HepG2 (cell line): ENCODE data around the gene PGPEP1. TPM values are rescaled to one million over a fixed set of nuclear protein-coding genes. Genes with fewer than 3 reads are reported as not detected.

Source experiments
- HIVEP1 ChIP-seq: sonication (generic); formaldehyde crosslinking; IDR thresholded peaks from 2 replicates; pipeline ENCODE4 v1.4.0; 2020; ENCODE audit warnings: mild to moderate bottlenecking, missing genetic modification reagents
- JDP2 ChIP-seq: sonication (generic); formaldehyde crosslinking; IDR thresholded peaks from 2 replicates; pipeline ENCODE4 v1.8.1; 2022; ENCODE audit warnings: missing genetic modification reagents, borderline replicate concordance
- PHF20 ChIP-seq: sonication (generic); formaldehyde crosslinking; IDR thresholded peaks from 2 replicates; pipeline ENCODE4 v1.5.0; 2020; ENCODE audit warnings: mild to moderate bottlenecking, missing genetic modification reagents
- SMAD9 ChIP-seq: sonication (generic); formaldehyde crosslinking; IDR thresholded peaks from 2 replicates; pipeline ENCODE4 v1.5.1; 2020; ENCODE audit warnings: mild to moderate bottlenecking, missing genetic modification reagents
- SSRP1 ChIP-seq: IDR thresholded peaks from 2 replicates; pipeline ENCODE4 v1.6.1; 2016; ENCODE audit warnings: control low read depth
- TFDP2 ChIP-seq: sonication (generic); formaldehyde crosslinking; IDR thresholded peaks from 2 replicates; pipeline ENCODE4 v1.4.0; 2020; ENCODE audit warnings: missing genetic modification reagents
- YEATS2 ChIP-seq: sonication (generic); formaldehyde crosslinking; IDR thresholded peaks from 2 replicates; pipeline ENCODE4 v1.4.0; 2020; ENCODE audit warnings: missing genetic modification reagents, borderline replicate concordance
- ZHX2 ChIP-seq, 2 experiments: sonication (generic) in 1 of 2; formaldehyde crosslinking in 1 of 2; IDR thresholded peaks; 2 replicates each; pipeline versions ENCODE4 v1.6.1 to v1.9.0; 2014 to 2022; ENCODE audit warnings: antibody characterized with exemption in 1 of 2, borderline replicate concordance in 1 of 2, inconsistent platforms in 1 of 2, low read depth in 1 of 2, missing genetic modification reagents in 1 of 2
- ZMYM4 ChIP-seq: sonication (generic); formaldehyde crosslinking; IDR thresholded peaks from 2 replicates; pipeline ENCODE4 v1.8.1; 2023; ENCODE audit warnings: mild to moderate bottlenecking, missing genetic modification reagents
- ZNF142 ChIP-seq: sonication (generic); formaldehyde crosslinking; IDR thresholded peaks from 2 replicates; pipeline ENCODE4 v1.4.0; 2020; ENCODE audit warnings: missing genetic modification reagents
- ZNF333 ChIP-seq: sonication (generic); formaldehyde crosslinking; IDR thresholded peaks from 2 replicates; pipeline ENCODE4 v1.4.0; 2020; ENCODE audit warnings: mild to moderate bottlenecking, missing genetic modification reagents, borderline replicate concordance
- ZNF382 ChIP-seq: sonication (generic); formaldehyde crosslinking; IDR thresholded peaks from 2 replicates; pipeline ENCODE4 v1.5.0; 2020; ENCODE audit warnings: missing genetic modification reagents, mild to moderate bottlenecking, borderline replicate concordance
- ZNF773 ChIP-seq: sonication (generic); formaldehyde crosslinking; IDR thresholded peaks from 2 replicates; pipeline ENCODE4 v1.4.0; 2020; ENCODE audit warnings: missing genetic modification reagents, borderline replicate concordance
- polyA plus RNA-seq, 8 experiments: library from polyadenylated mRNA; depleted of rRNA in 3 of 8; stranded (reverse) in 7 of 8; unstranded in 1 of 8; fragments of >200 nt; fragmentation: Illumina TruSeq in 4 of 8; extraction: Trizol in 4 of 8; gene quantifications; 2 replicates each; pipeline versions ENCODE4 v1.2.1 to v1.2.3, GENCODE V29; 2011 to 2016; ENCODE audit warnings: low read depth in 4 of 8, missing spikeins in 1 of 8, mixed read lengths in 1 of 8; ENCODE audit not compliant: insufficient read depth in 1 of 8
- total RNA-seq, 5 experiments: library from RNA; depleted of rRNA; stranded (reverse); fragments of >200 nt; fragmentation: Illumina TruSeq; extraction: Trizol; gene quantifications; 2 replicates each; pipeline ENCODE4 v1.2.3, GENCODE V29; 2016; ENCODE audit warnings: low read depth in 1 of 5

PGPEP1 gene
- total and polyA plus RNA-seq, 2 of the 13 experiments (the other 11 are each of a cell fraction or from before 2014, with no cell fraction given), result 53.1 to 56.6 TPM

GRCh38 chr19:18306209-18306887, 34.0 kb upstream of the PGPEP1 start (continued):
- TF ChIP-seq ZHX2 (IDR thresholded peaks at IDR 0.05; ENCODE audit: low read depth) (no peak), ZHX2 (CRISPR knock-in tag; IDR thresholded peaks at IDR 0.05; ENCODE audit: borderline replicate concordance) (no peak), ZNF773 (CRISPR knock-in tag) (no peak), ZNF333 (no peak), YEATS2 (CRISPR knock-in tag) (no peak), HIVEP1 (CRISPR knock-in tag) (no peak), ZNF382 (CRISPR knock-in tag) (no peak), TFDP2 (CRISPR knock-in tag) (no peak), ZMYM4 (no peak), PHF20 (CRISPR knock-in tag) (no peak), SMAD9 (CRISPR knock-in tag) (no peak), SSRP1 (CRISPR knock-in tag) (no peak), JDP2 (CRISPR knock-in tag) (no peak), ZNF142 (CRISPR knock-in tag) (no peak)
